Stimulated activated CD8-positive, alpha-beta memory T cell treated with anti-CD3 and anti-CD28 coated beads, Interleukin-4, amount 100 ng/mL, for 4 hours (primary cell): ENCODE data around the gene SLC22A12.

Experiments
- DNase-seq, 2 donors: peaks; one replicate each; pipeline ENCODE4 v3.0.0-alpha.2; 2020; ENCODE audit warnings: low read depth in 2 of 2, low spot score in 1 of 2

Gene SLC22A12

DNA sequence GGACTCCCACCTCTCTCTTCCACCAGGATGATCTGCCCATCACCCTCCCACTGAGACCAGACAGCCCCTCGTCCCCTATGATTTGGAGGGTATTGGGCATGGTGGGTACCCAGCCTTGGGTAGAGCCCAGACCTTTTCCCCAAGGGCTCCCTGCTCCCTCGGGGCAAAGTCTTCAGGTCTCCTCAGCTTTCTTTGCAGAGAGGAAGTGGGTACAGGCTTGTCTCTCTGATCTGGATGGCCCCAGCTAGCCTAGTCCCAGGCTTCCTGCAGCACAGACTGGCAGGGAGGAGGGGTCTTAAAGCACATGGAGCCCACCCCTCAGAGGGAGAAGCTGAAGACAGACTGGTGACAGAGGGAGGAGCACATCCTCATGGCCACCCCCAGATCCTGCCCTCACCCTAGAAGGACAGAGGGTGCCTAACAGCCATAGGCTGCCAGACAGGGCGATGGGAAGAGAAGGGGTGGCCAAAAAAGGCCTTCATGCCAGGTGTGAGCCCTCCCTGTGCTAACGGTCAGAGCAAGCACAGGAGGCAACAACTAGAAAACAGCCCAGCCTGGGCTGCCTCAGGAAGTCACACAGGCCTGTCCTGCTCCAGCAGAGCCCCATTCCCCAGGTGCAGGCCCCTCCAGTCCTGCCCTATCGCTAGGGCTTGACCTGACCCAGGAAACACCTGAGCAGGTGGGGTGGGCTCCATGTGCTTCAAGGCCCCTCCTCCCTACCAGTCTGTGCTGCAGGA lies 30.4 kb downstream of the SLC22A12 start:
- DNase-seq = no peak

DNA sequence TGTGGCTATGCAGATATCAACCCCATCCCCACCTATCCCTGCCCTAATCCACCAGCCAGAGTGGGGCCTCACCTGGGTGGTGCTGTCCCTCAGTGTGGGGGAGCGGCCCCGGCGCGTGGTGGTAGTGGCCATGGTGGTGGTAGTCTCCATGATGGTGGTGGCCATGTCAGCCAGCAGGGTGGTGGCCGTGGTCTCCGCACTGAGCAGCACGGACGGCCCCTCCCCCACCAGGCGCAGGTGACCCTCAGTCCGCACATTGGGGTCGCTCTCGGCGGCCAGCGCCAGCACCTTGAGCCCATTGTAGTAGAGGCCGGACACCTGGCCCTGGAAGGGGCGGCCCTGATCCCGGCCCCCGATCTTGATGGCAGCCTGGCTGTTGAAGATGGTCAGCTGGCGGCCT lies 31.7 kb downstream of the SLC22A12 start:
- no peak for DNase-seq

- DNase-seq = no peak
Observed at GRCh38 chr11:64624883-64625481, 34.0 kb downstream of the SLC22A12 start.

- no peak for DNase-seq
Observed at GRCh38 chr11:64626637-64627036, 35.6 kb downstream of the SLC22A12 start.

GRCh38 chr11:64627371-64627770 lies 36.4 kb downstream of the SLC22A12 start:
- DNase-seq = no peak

DNA sequence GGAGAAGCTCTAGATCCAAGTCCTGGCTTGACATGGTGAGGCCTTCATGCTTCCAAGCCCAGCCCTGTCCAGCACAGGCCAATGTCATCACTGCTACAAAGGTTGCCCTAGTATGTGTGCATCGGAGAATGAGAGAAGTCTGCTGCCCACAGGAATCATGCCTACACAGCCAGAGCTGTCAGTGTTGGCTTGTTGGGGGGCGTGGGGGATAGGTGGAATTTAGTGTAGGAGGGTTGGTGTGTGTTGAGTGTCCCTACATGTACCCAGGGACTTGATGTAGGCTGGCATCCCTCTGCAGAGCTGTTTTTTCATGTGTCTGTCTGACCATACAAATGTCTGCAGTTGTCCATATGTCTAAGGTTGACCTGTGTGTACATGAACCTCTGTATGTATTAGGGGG lies 37.6 kb downstream of the SLC22A12 start:
- no peak for DNase-seq

GRCh38 chr11:64629103-64629502 lies 38.1 kb downstream of the SLC22A12 start:
- no peak for DNase-seq

GRCh38 chr11:64629796-64630562 lies 39.0 kb downstream of the SLC22A12 start:
- DNase-seq = no peak

- no peak for DNase-seq
Observed at GRCh38 chr11:64631675-64632074, 40.7 kb downstream of the SLC22A12 start.

DNA sequence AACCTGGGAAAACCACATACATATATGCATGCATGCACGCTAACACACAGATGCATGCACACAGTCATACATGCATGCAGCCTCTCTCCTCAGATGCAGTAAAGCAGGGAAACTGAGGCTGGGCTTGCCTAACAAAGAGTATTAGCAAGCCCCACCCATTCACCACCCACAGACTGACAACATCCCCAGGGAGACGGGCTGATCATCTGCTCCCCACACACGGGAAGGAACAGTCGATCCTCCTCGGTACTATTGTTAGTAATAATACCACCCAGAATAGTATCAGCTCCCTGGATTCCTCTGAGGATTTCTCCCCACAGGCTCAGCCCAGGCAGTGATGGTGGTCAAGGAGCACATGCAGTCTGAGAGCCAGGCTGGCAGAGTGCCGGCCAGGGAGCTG lies 41.2 kb downstream of the SLC22A12 start:
- DNase-seq = no peak

- no peak for DNase-seq
Observed at GRCh38 chr11:64632654-64633053, 41.6 kb downstream of the SLC22A12 start.

- no peak for DNase-seq
Observed at GRCh38 chr11:64633555-64634159, 42.6 kb downstream of the SLC22A12 start.

DNA sequence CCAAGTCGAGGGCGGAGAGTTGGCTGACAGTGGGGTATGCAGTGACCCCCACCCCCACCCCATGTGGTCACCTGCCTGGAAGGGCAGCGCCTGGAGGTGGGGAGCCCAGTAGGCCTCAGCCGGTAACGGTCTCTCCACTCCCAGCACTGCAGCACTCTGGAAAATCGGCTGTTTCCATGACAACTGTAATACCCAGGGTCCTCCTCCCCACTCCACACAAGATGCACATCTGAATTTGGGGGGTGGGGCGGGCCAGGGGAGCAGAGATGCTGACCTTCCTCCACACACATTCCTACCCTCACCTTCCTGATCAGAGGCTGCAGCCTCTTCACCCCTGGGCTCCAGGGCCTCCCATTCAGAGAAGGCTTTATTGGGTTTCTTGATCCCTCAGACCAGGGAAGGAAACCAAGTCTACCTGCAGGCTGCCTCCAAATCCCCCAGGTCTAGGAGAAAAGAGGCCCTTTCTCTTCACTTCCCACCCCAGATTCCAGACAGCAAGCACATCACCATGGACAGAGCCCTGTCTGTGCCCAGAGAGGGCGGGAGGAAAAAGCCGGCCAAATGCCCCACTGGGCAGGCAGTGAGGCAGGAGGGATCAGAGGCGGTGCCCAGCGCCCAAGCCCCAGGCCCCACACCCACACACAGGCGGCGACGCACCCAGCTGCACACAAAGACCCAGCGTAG lies 46.5 kb downstream of the SLC22A12 start:
- no peak for DNase-seq

GRCh38 chr11:64638018-64638665 lies 47.1 kb downstream of the SLC22A12 start:
- no peak for DNase-seq

DNA sequence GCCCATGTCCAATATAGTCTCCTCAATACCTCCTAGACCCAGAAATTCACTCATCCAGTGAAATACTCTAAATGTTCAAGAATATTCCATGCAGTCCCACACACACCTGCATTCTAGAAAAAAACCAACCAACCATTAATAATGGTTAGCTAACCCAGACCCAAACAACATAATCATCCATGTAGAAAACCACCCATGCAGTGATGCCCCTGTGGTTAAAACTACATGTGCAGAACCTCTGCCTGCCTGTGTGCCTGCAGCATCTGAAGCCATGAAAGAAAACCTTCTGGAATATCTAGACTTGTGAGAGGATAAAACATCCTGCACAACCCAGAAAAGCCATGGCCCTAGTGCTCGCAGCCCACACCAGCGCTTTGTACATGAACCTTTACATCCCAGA lies 47.8 kb downstream of the SLC22A12 start:
- no peak for DNase-seq

GRCh38 chr11:64639885-64640284 lies 48.9 kb downstream of the SLC22A12 start:
- no peak for DNase-seq

- DNase-seq = no peak
Observed at GRCh38 chr11:64641596-64642417, 50.8 kb downstream of the SLC22A12 start.

DNA sequence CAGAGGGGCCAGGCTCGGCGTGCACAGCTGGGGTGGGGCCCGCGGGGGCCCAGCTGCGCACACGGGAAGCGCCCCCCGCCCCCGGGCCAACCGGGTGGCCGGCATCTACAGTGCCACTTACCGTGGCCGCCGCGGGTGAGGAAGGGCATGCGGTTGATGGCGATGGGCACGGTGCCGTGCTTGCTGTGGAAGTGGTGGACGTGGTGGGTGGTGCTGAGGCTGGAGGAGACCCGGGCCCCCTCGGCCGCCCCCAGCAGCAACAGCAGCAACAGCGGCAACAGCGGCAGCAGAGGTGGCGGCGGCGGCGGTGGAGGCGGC lies 51.4 kb downstream of the SLC22A12 start:
- no peak for DNase-seq

GRCh38 chr11:64642871-64643255 lies 51.8 kb downstream of the SLC22A12 start:
- no peak for DNase-seq

GRCh38 chr11:64643256-64643881 lies 52.3 kb downstream of the SLC22A12 start:
- no peak for DNase-seq
